Memory B cell (primary cell): ENCODE data around the gene BTBD9.
"Not testable (repeated sequence)": the region's sequence is repeated elsewhere in the genome, so short reads cannot be mapped to it uniquely, and the experiment has no call there.

Experiments used
- ATAC-seq: fragments of 150-1000 bp; cut with Tn5 transposase; 2 replicates; pipeline ENCODE4 v1.10.0; 2021; ENCODE audit warnings: low read depth, mild to moderate bottlenecking, moderate library complexity
- DNase-seq, 2 donors: peaks; one replicate each; pipeline ENCODE4 v3.0.0; 2022; ENCODE audit warnings: low spot score in 2 of 2
- H3K27ac Mint-ChIP-seq: one replicate; pipeline ENCODE4 v1.8.0; 2022; ENCODE audit warnings: mild to moderate bottlenecking, moderate library complexity, mixed read lengths
- H3K27me3 Mint-ChIP-seq: one replicate; pipeline ENCODE4 v1.8.0; 2022; ENCODE audit warnings: mixed read lengths
- H3K36me3 Mint-ChIP-seq: one replicate; pipeline ENCODE4 v1.8.0; 2022; ENCODE audit warnings: mild to moderate bottlenecking, mixed read lengths
- H3K4me1 Mint-ChIP-seq: one replicate; pipeline ENCODE4 v1.8.0; 2022; ENCODE audit warnings: mixed read lengths
- H3K4me3 Mint-ChIP-seq: one replicate; pipeline ENCODE4 v1.8.0; 2022; ENCODE audit warnings: mild to moderate bottlenecking, moderate library complexity, mixed read lengths
- H3K9me3 Mint-ChIP-seq: one replicate; pipeline ENCODE4 v1.8.0; 2022; ENCODE audit warnings: mixed read lengths

The BTBD9 gene

GRCh38 chr6:38434051-38434450 is 205.7 kb downstream of the BTBD9 start:
- H3K36me3 Mint-ChIP-seq = peaks cover 30% of the 10 kb centered on the region
- no peak overlapping the region for H3K4me3 Mint-ChIP-seq
- ATAC-seq = no peak
- H3K27ac Mint-ChIP-seq = no peak overlapping the region
- peaks cover 11% of the 10 kb centered on the region for H3K9me3 Mint-ChIP-seq
- H3K27me3 Mint-ChIP-seq = no peaks in the 10 kb centered on the region
- peaks cover 34% of the 10 kb centered on the region for H3K4me1 Mint-ChIP-seq
- no peak for DNase-seq

GRCh38 chr6:38432479-38432878 is 207.2 kb downstream of the BTBD9 start:
- Mint-ChIP-seq H3K9me3 (peaks cover 11% of the 10 kb centered on the region), H3K4me3 (no peak overlapping the region), H3K36me3 (peaks cover 29% of the 10 kb centered on the region), H3K4me1 (peaks cover 35% of the 10 kb centered on the region), H3K27ac (no peak overlapping the region), H3K27me3 (no peaks in the 10 kb centered on the region)
- DNase-seq (no peak), ATAC-seq (no peak)

- H3K4me3 Mint-ChIP-seq = no peak overlapping the region
- H3K36me3 Mint-ChIP-seq = peaks cover 29% of the 10 kb centered on the region
- H3K27me3 Mint-ChIP-seq = no peaks in the 10 kb centered on the region
- ATAC-seq (no peak), DNase-seq (no peak)
- H3K9me3 Mint-ChIP-seq = peaks cover 11% of the 10 kb centered on the region
- H3K4me1 Mint-ChIP-seq = peaks cover 35% of the 10 kb centered on the region
- no peak overlapping the region for H3K27ac Mint-ChIP-seq
These were observed 207.7 kb downstream of the BTBD9 start for GRCh38 chr6:38432079-38432478.

GRCh38 chr6:38429546-38429945 is 210.2 kb downstream of the BTBD9 start:
- ATAC-seq (no peak), DNase-seq (no peak)
- H3K27me3 Mint-ChIP-seq = no peaks in the 10 kb centered on the region
- peaks cover 34% of the 10 kb centered on the region for H3K36me3 Mint-ChIP-seq
- H3K9me3 Mint-ChIP-seq = peaks cover 11% of the 10 kb centered on the region
- H3K4me1 Mint-ChIP-seq = peaks cover 38% of the 10 kb centered on the region
- no peak overlapping the region for H3K4me3 Mint-ChIP-seq
- peak overlapping the region; percentile 3 for H3K27ac Mint-ChIP-seq

- Mint-ChIP-seq H3K36me3 (peaks cover 23% of the 10 kb centered on the region), H3K4me3 (peak overlapping the region; percentile 63), H3K4me1 (peaks cover 29% of the 10 kb centered on the region), H3K9me3 (peaks cover 4% of the 10 kb centered on the region), H3K27me3 (no peaks in the 10 kb centered on the region), H3K27ac (peak overlapping the region; percentile 91)
- DNase-seq (peak in 1 of 2 donors; percentile 34), ATAC-seq (peak; percentile 99)
These were observed 212.1 kb downstream of the BTBD9 start for GRCh38 chr6:38427492-38428210.

DNA sequence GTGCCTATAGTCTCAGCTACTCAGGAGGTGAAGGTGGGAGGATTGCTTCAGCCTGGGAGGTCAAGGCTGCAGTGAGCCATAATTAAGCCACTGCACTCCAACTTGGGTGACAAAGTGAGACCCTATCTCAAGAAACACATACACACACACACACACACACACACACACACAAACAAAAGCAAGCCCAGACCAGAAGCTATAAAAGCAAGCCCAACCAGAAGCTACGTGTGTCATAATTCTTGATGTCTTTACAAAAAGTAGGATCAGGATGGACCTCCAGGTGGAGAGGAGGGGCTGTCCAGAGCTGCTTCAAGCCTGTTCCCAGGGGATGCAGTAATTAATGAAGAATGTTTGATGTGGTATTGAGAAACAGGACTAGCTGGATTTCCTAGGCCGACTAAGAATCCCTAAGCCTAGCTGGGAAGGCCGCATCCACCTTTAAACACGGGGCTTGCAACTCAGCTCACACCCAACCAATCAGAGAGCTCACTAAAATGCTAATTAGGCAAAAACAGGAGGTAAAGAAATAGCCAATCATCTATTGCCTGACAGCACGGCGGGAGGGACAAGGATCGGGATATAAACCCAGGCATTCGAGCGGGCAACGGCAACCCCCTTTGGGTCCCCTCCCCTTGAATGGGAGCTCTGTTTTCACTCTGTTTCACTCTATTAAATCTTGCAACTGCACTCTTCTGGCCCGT is 213.8 kb downstream of the BTBD9 start:
- H3K27ac Mint-ChIP-seq = not testable (repeated sequence)

GRCh38 chr6:38423746-38424145 is 216.0 kb downstream of the BTBD9 start:
- no peak overlapping the region for H3K4me3 Mint-ChIP-seq
- no peak overlapping the region for H3K27ac Mint-ChIP-seq
- ATAC-seq (no peak), DNase-seq (no peak)
- peaks cover 5% of the 10 kb centered on the region for H3K36me3 Mint-ChIP-seq
- peaks cover 18% of the 10 kb centered on the region for H3K4me1 Mint-ChIP-seq
- no peaks in the 10 kb centered on the region for H3K9me3 Mint-ChIP-seq
- H3K27me3 Mint-ChIP-seq = no peaks in the 10 kb centered on the region

More for the DNA sequence above, 213.8 kb downstream of the BTBD9 start:
- H3K4me3 Mint-ChIP-seq, DNase-seq, ATAC-seq, H3K27me3 Mint-ChIP-seq, H3K9me3 Mint-ChIP-seq: not testable (repeated sequence)
- H3K4me1 Mint-ChIP-seq = peaks cover 23% of the 10 kb centered on the region
- peaks cover 12% of the 10 kb centered on the region for H3K36me3 Mint-ChIP-seq

- Mint-ChIP-seq H3K27me3 (no peaks in the 10 kb centered on the region), H3K27ac (no peak overlapping the region), H3K4me3 (no peak overlapping the region), H3K36me3 (peaks cover under 1% of the 10 kb centered on the region), H3K4me1 (peaks cover 3% of the 10 kb centered on the region), H3K9me3 (no peaks in the 10 kb centered on the region)
- no peak for DNase-seq
- no peak for ATAC-seq
These were observed 219.5 kb downstream of the BTBD9 start for GRCh38 chr6:38420207-38420606.

DNA sequence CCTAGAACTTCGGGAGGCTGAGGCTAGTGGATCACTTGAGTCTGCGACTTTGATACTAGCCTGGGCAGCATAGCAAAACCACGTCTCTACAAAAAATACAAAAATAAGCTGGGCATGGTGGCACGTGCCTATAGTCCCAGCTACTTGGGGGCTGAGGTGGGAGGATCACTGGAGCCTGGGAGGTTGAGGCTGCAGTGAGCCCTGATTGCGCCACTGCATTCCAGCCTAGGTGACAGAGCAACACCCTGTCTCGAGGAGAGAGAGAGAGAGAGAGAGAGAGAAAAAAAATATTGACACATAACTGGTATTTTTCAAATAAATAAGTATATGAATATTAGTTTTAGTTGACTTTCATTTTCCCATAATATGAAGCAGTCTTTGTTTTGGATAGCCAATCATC is 222.2 kb downstream of the BTBD9 start:
- Mint-ChIP-seq H3K4me1 (peaks cover 8% of the 10 kb centered on the region), H3K27me3 (no peaks in the 10 kb centered on the region), H3K4me3 (no peak overlapping the region), H3K9me3 (no peaks in the 10 kb centered on the region), H3K27ac (no peak overlapping the region), H3K36me3 (peaks cover 6% of the 10 kb centered on the region)
- ATAC-seq (no peak), DNase-seq (no peak)

GRCh38 chr6:38415231-38416005 is 224.3 kb downstream of the BTBD9 start:
- Mint-ChIP-seq H3K27me3 (no peaks in the 10 kb centered on the region), H3K4me3 (no peak overlapping the region), H3K9me3 (no peaks in the 10 kb centered on the region), H3K4me1 (peaks cover 12% of the 10 kb centered on the region), H3K27ac (peak overlapping the region; percentile 11), H3K36me3 (peaks cover 6% of the 10 kb centered on the region)
- DNase-seq = no peak
- ATAC-seq = no peak

DNA sequence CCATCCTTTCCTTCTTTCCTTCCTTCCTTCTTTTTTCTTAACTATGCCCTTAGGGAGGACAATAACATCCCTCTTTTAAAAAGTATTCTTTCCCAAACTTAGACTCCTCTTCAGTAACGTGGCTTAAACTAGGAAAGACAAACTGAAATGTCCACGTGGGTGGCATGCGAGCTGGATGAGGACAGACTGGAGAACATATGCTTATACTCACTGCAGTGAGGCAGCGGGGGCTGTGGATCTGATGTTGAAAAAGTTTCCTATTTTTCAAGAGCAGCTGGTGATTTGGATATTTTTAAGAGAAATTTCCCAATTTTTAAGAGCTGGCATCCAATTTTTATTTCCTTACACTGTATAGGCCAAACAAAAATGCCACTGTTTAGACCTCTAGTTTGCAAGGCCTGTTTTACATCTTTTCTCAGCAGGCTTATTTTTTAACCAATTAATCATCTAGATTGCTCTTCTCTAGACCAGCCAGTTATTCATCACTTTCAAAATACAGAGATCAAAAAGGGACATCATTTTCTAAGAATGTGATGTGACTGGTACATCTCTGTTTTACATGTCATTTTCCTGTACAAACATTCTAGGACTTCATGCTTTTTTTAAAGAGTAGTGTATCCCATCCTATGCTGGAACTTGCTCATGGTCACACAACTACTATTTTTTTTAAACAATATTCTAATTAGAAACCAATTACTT is 226.5 kb downstream of the BTBD9 start:
- H3K9me3 Mint-ChIP-seq = no peaks in the 10 kb centered on the region
- H3K4me3 Mint-ChIP-seq = no peak overlapping the region
- no peak overlapping the region for H3K27ac Mint-ChIP-seq
- ATAC-seq (no peak), DNase-seq (no peak)
- peaks cover 6% of the 10 kb centered on the region for H3K36me3 Mint-ChIP-seq
- peaks cover 18% of the 10 kb centered on the region for H3K4me1 Mint-ChIP-seq
- no peaks in the 10 kb centered on the region for H3K27me3 Mint-ChIP-seq

- DNase-seq = no peak
- Mint-ChIP-seq H3K36me3 (peaks cover 3% of the 10 kb centered on the region), H3K4me1 (peaks cover 28% of the 10 kb centered on the region), H3K27ac (no peak overlapping the region), H3K27me3 (no peaks in the 10 kb centered on the region), H3K4me3 (no peak overlapping the region), H3K9me3 (no peaks in the 10 kb centered on the region)
- ATAC-seq = no peak
These were observed 232.5 kb downstream of the BTBD9 start for GRCh38 chr6:38407192-38407591.

- Mint-ChIP-seq H3K4me3 (no peak overlapping the region), H3K9me3 (no peaks in the 10 kb centered on the region), H3K27ac (no peak overlapping the region), H3K4me1 (peaks cover 28% of the 10 kb centered on the region), H3K36me3 (peaks cover 3% of the 10 kb centered on the region), H3K27me3 (no peaks in the 10 kb centered on the region)
- no peak for ATAC-seq
- DNase-seq = no peak
These were observed 233.6 kb downstream of the BTBD9 start for GRCh38 chr6:38406096-38406495.
